Activated B cell treated with CpG ODN at 0.5 μM for 24 hours (primary cell): ENCODE results near the gene NOS1AP. TPM values are rescaled to one million over a fixed set of nuclear protein-coding genes. Genes with fewer than 3 reads are reported as not detected.

ENCODE experiments used
- ATAC-seq: fragments of 200-7000 bp; cut with Tn5 transposase; one replicate; pipeline ENCODE4 v1.10.0; 2021; ENCODE audit warnings: low read depth, mild to moderate bottlenecking, moderate library complexity
- CTCF ChIA-PET: fragments of 350-600 bp; sonication (Branson Sonifier 250); formaldehyde crosslinking; loops from one replicate; lab custom pipeline; 2021; ENCODE audit warnings: antibody characterized with exemption; lab: Charles Lee
- POLR2A ChIA-PET: fragments of 350-600 bp; sonication (Branson Sonifier 250); formaldehyde crosslinking; loops from one replicate; lab custom pipeline; 2021; ENCODE audit warnings: antibody characterized with exemption; lab: Charles Lee
- DNase-seq: peaks from one replicate; pipeline ENCODE4 v3.0.0; 2022
- H3K27ac Mint-ChIP-seq: one replicate; pipeline ENCODE4 v1.8.0; 2020; ENCODE audit warnings: mixed read lengths
- H3K27me3 Mint-ChIP-seq: one replicate; pipeline ENCODE4 v1.8.0; 2021; ENCODE audit warnings: mixed read lengths
- H3K36me3 Mint-ChIP-seq: one replicate; pipeline ENCODE4 v1.8.0; 2021; ENCODE audit warnings: low read depth, mixed read lengths
- H3K4me1 Mint-ChIP-seq: one replicate; pipeline ENCODE4 v1.8.0; 2021; ENCODE audit warnings: mixed read lengths
- H3K4me3 Mint-ChIP-seq: one replicate; pipeline ENCODE4 v1.8.0; 2020; ENCODE audit warnings: mild to moderate bottlenecking, mixed read lengths
- H3K9me3 Mint-ChIP-seq: one replicate; pipeline ENCODE4 v1.8.0; 2020; ENCODE audit warnings: mixed read lengths
- CTCF ChIP-seq: fragments of 200-600 bp; IDR thresholded peaks from one replicate; pipeline ENCODE4 v1.8.0; 2022; ENCODE audit warnings: antibody characterized with exemption, mild to moderate bottlenecking
- intact Hi-C: fragments of 100-400 bp; cut with micrococcal nuclease; formaldehyde crosslinking; loops from one replicate; pipeline ENCODE4 v1.15.1; 2024
- total RNA-seq: library from RNA; stranded (reverse); gene quantifications from 2 replicates; pipeline ENCODE4 v1.2.3, GENCODE V29; 2022

NOS1AP gene
- total RNA-seq, 1 donor from 2014 or later = not detected

GRCh38 chr1:162175379-162176081, 106.0 kb downstream of the NOS1AP start:
- CTCF ChIA-PET = no interaction called here
- ATAC-seq = no peak
- intact Hi-C loops = no loop called here

GRCh38 chr1:162177126-162177525, 107.6 kb downstream of the NOS1AP start:
- H3K4me1 Mint-ChIP-seq = no peaks in the 10 kb centered on the region
- no peaks in the 10 kb centered on the region for H3K36me3 Mint-ChIP-seq
- intact Hi-C loops = no loop called here
- no peak overlapping the region for H3K4me3 Mint-ChIP-seq
- TF ChIP-seq CTCF = no peak
- H3K27ac Mint-ChIP-seq = no peak overlapping the region
- POLR2A ChIA-PET = no interaction called here
- CTCF ChIA-PET = no interaction called here
- no peaks in the 10 kb centered on the region for H3K9me3 Mint-ChIP-seq
- ATAC-seq = no peak
- peaks cover 9% of the 10 kb centered on the region for H3K27me3 Mint-ChIP-seq
- no peak for DNase-seq

More at GRCh38 chr1:162175379-162176081, 106.0 kb downstream of the NOS1AP start:
- POLR2A ChIA-PET = no interaction called here
- H3K27me3 Mint-ChIP-seq = peaks cover 7% of the 10 kb centered on the region
- no peak for TF ChIP-seq CTCF
- H3K27ac Mint-ChIP-seq = no peak overlapping the region
- no peaks in the 10 kb centered on the region for H3K36me3 Mint-ChIP-seq
- no peaks in the 10 kb centered on the region for H3K9me3 Mint-ChIP-seq
- no peaks in the 10 kb centered on the region for H3K4me1 Mint-ChIP-seq
- DNase-seq = no peak
- no peak overlapping the region for H3K4me3 Mint-ChIP-seq

GRCh38 chr1:162178432-162178831, 108.9 kb downstream of the NOS1AP start:
- ChIA-PET CTCF (no interaction called here), POLR2A (no interaction called here)
- intact Hi-C loops = no loop called here
- no peak for DNase-seq
- Mint-ChIP-seq H3K36me3 (no peaks in the 10 kb centered on the region), H3K4me1 (no peaks in the 10 kb centered on the region), H3K9me3 (no peaks in the 10 kb centered on the region), H3K27me3 (peaks cover 9% of the 10 kb centered on the region), H3K27ac (no peak overlapping the region), H3K4me3 (no peak overlapping the region)
- ATAC-seq = no peak
- no peak for TF ChIP-seq CTCF

GRCh38 chr1:162179121-162179520, 109.6 kb downstream of the NOS1AP start:
- Mint-ChIP-seq H3K27ac (no peak overlapping the region), H3K27me3 (peaks cover 9% of the 10 kb centered on the region), H3K4me1 (no peaks in the 10 kb centered on the region), H3K4me3 (no peak overlapping the region), H3K9me3 (no peaks in the 10 kb centered on the region), H3K36me3 (no peaks in the 10 kb centered on the region)
- intact Hi-C loops = no loop called here
- ChIA-PET POLR2A (interaction anchor here (0.7 kb wide), 1 partner anchor 97 kb away, joined by 3 read pairs; no protein-coding TSS in a partner anchor), CTCF (no interaction called here)
- DNase-seq (no peak), ATAC-seq (no peak)
- TF ChIP-seq CTCF = no peak

- H3K36me3 Mint-ChIP-seq = no peaks in the 10 kb centered on the region
- DNase-seq = no peak
- no peak for ATAC-seq
Observed at GRCh38 chr1:162180813-162181212, 111.3 kb downstream of the NOS1AP start.

More at GRCh38 chr1:162180813-162181212, 111.3 kb downstream of the NOS1AP start:
- intact Hi-C loops = no loop called here
- H3K27ac Mint-ChIP-seq = no peak overlapping the region
- TF ChIP-seq CTCF = no peak
- H3K4me3 Mint-ChIP-seq = no peak overlapping the region
- peaks cover 9% of the 10 kb centered on the region for H3K27me3 Mint-ChIP-seq
- CTCF ChIA-PET = no interaction called here
- H3K9me3 Mint-ChIP-seq = no peaks in the 10 kb centered on the region
- POLR2A ChIA-PET = no interaction called here
- no peaks in the 10 kb centered on the region for H3K4me1 Mint-ChIP-seq
